Effector CD4-positive, alpha-beta T cell (primary cell): Measurements from ENCODE around the gene PRKACB.
"Not testable (repeated sequence)": the region's sequence is repeated elsewhere in the genome, so short reads cannot be mapped to it uniquely, and the experiment has no call there.

Experiments used
- DNase-seq: peaks from one replicate; pipeline ENCODE4 v3.0.0-alpha.2; 2020

Gene PRKACB

GRCh38 chr1:84272401-84272800, 128.3 kb downstream of the PRKACB start:
- DNase-seq: no peak

DNA sequence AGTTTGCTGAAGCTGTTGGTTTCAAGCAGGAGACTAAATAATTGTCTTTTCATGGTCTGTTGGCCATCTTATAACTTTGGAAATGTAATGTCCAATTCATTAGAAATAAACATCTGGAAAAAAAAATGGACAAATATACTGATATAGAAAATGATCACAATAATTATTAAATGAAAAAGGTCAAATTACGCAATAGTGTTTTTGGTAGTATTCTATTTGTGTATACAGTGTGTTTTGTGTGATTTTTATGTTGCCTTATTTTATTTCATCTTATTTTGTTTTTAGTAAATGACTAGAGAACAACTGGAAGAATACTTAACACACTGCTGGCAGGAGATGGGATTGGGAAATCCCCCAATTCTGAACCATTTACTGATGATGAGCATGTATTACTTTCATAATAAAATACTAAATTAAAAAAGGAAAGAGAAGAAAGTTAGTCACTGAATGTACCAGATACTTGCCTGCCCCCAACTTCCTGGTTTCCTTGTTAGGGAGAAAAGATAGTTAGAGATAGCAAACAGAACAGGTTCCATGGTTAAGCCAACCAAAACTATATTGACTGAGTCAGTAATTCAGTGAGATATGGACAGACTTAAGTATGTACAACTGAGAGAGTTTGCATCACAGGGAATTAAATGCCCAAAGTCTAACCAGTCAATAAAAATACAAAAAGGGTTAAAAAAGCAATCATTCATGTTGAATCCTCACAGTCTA, 133.4 kb downstream of the PRKACB start:
- DNase-seq: no peak

- no peak for DNase-seq
These were observed 134.8 kb downstream of the PRKACB start for GRCh38 chr1:84278905-84279304.

DNA sequence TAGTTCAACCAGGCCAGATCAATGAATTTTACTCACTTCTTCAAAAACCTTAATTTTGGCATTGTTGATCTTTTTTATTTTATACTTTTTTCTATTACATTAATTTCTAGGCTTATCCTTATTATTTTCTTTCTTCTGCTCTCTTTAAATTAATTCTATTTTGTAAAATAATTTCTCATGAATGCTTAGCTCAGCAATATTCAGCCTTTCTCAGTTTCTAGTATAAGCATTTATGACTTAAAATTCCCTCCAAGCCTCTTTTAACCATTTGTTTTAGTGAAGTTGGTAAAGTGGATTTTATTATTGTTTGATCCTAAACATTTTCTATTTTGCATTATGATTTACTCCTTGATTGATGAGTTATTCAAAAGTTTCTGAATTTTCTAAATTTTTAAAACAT, 136.8 kb downstream of the PRKACB start:
- DNase-seq: no peak

GRCh38 chr1:84282780-84283333, 138.8 kb downstream of the PRKACB start:
- DNase-seq: no peak

DNA sequence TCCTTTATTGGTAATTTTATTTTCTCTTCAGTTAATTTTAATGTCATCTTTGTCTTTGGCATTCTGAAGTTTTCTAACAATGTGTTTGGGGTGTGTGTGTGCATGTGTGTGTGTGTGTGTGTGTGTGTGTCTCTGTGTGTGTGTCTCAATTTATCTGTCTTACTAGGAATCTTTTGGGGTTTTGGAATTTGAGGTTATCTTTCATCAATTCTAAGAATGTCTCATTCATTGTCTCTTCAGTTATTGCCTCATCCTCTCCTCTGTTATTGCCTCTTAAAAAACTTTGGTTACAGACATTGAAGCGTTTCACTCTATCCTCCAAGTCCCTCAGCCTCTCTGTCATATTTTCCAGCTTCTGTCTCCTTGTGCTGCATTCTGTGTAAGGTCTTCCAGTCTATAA, 139.3 kb downstream of the PRKACB start:
- DNase-seq: no peak

DNA sequence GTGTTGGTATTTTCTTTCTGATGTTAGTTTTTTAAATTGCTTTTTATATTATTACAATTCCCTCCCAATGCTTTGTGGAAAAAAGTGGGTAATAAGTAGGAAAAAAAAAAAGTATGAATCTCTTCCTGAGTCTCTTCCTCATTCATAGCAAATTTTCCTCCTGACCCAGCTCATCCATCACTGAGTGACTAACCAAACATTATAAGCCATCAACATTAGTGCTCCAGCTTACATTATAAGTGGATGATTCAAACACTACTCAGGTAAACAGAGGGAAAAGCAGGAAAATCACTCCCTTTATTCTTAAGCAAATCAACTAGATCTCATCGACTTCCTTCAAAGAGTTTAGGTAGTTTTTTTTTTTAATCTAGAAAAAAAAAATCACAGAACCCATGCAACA, 142.0 kb downstream of the PRKACB start:
- DNase-seq: no peak

DNA sequence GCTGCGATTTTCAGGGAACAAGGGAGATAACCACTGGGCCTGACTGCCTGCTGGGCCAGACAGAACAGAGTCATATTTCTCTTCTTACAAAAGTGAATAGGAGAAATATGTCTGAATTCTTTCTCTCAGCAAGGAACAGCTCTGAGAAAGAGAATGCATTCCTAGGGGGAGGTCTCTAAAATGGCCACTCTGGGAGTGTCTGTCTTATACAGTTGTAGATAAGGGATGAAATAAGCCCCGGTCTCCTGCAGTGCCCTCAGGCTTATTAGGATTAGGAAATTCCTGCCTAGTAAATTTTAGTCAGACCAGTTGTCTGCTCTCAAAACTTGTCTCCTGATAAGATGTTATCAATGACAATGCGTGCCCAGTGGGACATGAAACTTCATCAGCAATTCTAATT, 143.3 kb downstream of the PRKACB start:
- not testable (repeated sequence) for DNase-seq
